ENCODE measurements around the gene SMC3.
"Not testable (repeated sequence)": the region's sequence is repeated elsewhere in the genome, so short reads cannot be mapped to it uniquely, and the experiment has no call there.

SMC3 gene

DNA sequence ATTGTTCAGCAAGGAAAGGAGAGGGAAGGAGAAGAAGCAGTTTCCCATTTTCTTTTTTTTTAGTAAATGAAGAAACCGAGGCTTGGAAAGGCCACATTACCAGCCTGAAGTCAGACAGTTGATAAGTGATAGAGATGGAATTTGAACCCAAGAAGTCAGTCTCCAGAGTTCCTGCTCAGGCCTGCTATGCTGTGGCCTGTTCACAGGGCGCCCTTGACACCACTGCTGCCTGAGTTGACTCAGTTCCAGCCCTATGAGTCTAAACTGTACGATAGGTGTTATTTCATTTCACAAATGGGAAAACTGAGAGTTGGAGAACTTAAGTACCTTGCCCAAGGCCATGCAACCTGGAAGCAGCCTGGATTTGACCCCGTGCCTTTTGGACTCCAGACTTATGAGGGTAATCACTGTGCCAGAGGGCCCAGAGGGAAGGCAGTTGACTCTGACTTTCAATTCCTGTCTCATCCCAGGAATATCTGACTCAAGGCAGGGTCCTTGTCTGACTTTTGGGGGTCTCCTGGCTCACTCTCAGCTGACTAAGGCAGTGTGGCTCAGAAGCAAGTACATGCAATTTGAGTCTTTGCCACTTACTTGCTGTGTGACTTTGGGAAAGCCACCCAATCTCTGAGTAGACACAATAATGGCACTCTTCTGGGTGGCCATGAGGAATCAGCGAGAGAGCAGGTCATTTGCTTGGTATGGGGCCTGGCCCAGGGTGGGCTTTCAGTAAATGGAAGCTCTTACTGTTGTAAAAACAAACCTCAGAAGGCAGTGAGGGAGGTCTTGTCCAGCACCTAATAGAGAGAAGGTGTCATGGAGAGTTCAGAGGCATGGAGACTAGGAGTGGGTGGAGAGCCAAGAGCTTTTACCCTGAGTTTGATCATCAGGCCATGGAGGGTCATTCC, 58.7 kb downstream of the SMC3 start:
- DNase-seq (ENCODE audit: low read depth): no peak

DNA sequence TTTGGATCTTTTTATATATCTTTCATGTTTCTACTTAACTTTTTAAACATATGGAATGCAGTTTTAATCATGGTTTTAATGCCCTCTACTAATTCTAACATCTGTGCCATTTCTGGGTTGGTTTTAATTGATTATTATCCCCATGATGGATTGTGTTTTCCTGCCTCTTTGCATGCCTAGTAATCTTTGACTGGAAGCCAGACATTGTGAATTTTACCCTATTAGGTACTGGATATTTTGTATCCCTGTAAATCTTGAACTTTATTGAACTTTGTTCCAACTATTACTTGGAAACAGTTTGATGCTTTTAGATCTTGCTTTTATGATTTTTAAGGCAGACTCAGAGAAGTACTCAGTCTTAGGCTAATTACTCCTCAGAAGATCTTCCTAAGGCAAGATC, 60.7 kb downstream of the SMC3 start:
- DNase-seq (ENCODE audit: low read depth): no peak

DNA sequence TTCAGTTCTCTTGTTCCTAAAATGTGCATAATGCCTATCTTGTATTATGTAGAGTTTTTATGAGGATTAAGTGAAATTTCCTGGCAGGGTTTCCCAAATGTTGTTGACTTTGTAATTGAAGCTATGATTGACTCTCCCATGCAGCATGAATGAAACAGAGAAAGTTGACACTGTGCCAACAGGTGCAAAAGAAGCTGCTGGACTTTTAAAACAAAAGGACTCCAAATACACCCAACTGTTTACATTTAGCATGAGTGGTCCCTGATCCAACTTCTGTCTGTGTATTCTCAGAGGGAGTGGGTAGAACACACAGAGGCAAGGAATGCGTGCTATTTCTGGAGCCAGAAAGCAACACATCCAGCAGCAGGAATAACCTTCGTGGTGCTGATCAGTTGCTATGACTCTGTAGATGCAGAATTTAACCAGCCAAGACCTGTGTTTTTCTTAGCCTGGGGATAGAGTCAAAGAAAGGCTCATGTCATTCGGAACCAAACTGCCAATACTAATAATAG, 62.2 kb downstream of the SMC3 start:
- DNase-seq (ENCODE audit: low read depth): no peak

DNA sequence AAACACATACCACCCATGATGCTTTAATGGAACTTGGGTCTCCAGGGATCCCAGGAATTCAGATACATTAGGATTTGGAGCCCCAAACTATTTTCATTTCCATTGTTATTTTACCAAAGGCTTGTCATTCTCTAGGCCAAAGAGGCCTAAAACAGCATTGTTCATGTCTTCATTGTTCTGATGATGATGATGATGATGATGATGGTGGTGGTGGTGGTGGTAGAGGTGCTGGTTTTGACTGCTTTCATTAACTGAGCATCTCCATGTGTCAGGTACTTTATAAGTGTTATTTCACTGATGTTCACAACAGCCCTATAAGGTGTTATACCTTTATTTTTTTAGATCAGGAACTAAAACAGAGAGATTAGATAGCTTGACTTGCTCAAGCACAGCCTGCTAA, 64.4 kb downstream of the SMC3 start:
- DNase-seq (ENCODE audit: low read depth): no peak

DNA sequence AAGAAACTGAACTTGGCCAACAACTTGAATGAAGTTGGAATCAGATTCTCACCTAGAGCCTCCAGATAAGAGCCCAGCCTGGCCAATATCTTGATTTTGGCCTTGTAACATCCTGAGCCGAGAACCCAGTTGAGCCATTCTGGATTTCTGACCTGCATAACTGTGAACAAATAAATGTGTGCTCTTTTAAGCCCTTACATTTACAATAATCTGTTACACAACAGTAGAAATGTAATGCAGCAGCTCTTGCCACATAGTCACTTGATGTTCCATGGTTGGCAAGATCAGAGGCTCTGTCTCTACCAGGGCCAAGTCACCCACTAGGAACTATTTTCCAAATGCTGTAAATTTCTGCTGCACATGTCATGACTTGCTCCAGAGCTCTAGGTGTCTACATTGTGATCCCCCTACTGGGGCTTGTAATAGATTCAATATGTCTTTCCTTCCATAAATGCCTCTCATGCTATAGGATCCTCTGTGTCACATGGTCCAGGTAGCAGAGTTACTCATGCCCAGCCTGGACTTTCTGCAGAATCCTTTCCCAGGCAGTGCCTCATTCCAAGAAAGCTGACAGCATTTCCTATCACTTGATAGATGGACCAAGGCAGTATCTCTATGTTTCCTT, 65.2 kb downstream of the SMC3 start:
- no peak for DNase-seq (ENCODE audit: low read depth)

DNA sequence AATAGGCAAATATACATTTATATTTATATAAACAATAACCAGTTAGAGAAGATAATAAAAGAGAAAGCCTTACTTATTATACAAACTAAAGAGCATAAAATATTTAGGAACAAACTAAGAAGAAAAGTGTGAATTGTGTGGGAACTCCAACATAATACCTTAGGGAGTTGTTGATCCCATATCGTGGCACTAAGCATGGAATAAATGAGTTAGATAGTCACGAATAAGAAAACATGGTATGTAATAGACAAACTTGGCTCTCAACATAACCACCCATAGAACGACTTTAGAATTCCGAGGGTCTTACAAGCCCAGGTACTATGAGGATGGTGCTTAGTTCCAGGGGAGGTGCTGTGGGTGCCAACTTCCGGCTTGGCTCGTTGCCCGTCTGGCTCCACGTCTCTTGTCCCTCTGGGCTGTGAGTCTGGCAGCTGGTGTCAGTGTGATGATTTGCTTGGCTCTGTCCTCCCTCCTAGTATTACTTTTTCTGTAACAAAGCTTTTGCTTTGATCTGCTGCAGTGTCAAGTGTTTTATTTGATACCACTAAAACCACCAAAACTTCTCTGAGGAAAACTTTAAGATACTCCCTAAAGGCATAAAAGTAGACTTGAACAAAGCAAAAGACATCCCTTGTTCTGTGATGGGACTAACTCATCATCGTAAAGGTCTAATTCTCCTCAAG, 67.2 kb downstream of the SMC3 start:
- no peak for DNase-seq (ENCODE audit: low read depth)

DNA sequence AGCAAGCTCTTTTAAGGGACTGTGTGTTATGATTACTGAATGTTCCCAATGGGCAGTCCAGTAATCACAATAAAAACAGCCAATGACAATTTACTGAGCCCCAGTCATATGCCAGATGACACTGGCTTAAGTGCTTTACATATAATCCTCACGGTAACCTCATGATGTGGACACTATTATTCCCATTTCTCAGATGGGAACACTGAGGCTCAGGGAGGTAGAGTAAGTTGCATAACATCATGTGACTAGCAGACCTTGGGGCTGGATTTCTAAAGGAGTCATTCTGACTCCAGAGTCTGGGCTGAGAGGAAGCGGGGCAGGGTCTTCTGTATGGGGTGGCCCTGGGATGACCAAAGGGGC, 69.1 kb downstream of the SMC3 start:
- no peak for DNase-seq (ENCODE audit: low read depth)

DNA sequence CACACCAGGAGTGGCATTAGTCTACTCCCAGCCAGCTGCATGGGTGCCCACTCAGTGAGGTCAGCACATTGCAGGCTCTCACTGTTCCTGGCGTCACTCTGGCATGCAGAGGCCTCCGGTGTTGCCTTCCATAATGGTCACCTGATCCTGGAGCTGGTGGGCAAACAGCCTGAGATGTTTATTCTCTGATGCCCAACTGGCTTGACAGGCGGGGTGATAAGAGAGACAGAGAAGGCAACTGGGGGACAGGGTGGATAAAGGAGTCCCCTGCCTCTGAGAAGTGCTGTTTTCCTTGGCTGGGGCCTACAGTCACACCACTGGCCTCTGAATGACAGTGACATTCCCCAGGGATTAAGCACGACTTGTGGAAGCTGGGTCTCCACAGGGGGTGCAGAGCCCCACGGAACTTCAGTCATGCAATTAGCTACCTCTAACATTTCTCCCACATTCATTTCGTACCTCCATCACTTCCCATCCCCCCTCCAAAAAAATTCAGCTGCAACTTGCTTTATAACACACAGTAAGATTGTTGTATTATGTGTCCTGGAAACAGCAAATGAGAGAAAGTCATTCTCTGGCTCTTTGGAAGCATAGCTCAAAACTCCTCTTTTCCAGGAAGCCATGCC, 69.5 kb downstream of the SMC3 start:
- no peak for DNase-seq (ENCODE audit: low read depth)

DNA sequence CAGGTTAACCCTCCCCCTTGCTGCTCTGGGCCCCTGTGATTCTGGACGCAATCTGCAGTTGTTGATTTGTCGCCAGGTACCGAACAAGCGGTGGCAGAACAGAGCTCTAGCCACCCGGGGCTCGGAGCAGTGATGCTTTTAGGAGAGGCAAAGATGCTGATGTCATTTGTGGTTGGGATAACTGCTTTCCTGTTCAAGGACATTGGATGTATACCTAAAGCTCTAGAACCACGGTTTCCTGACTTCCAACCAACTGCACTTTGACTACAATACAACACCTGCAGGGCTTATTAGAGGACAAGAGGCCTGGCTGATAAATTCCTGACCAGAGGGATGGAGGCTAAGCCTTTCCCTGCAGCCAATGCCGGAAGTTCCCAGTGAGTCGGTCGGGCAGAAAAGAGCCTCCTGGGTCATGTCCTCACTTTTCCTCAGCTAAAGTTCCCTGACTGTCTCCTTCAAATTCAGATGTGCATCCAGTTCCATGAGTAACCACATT, 70.1 kb downstream of the SMC3 start:
- no peak for DNase-seq (ENCODE audit: low read depth)

DNA sequence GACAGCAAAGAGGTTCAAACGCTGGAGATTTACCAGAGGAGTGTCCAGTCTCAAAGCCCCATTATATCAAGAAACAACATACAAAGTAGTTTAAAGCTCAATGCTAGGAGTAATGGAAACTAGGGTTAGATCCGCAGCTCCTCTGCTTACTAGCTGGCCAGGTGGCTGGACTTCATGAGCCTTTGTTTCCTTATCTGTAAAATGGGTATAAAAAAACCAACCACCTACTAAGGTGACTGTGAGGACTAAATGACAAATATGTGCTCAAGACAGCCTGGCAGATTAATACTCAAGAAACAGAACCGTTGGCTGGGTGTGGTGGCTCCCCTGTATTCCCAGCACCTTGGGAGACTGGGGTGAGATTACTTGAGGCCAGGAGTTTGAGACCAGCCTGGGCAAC, 70.8 kb downstream of the SMC3 start:
- DNase-seq (ENCODE audit: low read depth): no peak

DNA sequence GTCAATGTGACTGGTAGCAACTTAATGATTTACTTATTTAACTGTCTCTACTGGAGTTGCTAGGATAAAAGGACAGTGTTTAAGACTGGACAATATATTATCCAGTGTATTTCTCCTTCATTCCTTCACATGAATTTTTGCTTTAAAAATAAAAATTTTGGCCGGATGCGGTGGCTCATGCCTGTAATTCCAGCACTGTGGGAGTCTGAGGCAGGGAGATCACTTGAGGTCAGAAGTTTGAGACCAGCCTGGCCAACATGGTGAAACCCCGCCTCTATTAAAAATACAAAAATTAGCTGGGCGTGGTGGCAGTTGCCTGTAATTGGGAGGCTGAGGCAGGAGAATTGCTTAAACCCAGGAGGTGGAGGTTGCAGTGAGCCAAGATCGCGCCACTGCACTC, 71.6 kb downstream of the SMC3 start:
- not testable (repeated sequence) for DNase-seq (ENCODE audit: low read depth)

DNA sequence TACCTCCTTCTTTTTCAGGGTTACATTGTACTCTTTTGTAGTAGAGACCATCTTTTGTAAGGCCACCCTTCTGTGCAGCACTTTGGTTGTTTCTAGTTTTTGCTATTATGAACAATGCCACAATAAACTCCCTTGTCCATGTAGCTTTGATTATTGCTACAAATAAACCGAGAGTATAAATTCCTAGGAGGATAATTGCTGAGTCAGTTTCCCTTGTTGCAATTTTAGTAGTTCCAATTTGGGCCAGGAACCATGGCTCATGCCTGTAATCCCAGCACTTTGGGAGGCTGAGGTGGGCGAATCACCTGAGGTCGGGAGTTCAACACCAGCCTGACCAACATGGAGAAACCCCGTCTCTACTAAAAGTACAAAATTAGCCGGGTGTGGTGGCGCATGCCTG, 72.4 kb downstream of the SMC3 start:
- not testable (repeated sequence) for DNase-seq (ENCODE audit: low read depth)

DNA sequence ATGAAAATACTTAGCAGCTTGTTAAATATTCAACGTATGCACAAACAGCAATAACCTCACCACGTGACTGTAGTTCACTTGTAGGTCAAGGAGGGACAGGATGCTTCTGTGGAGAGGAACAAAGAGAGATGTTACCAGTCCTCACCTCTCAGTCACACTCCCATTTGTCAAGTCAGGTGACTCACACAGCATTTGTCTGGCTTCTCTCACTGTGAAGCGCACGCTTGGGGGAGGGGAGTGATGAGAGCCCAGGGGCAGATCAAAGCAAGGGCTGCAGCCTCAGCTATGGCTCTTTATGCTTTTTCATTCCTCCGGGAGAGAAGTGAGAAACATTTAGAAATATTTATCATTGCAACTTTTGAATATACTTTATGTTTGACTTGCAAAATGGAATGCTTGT, 73.8 kb downstream of the SMC3 start:
- DNase-seq (ENCODE audit: low read depth): peak; percentile 21

DNA sequence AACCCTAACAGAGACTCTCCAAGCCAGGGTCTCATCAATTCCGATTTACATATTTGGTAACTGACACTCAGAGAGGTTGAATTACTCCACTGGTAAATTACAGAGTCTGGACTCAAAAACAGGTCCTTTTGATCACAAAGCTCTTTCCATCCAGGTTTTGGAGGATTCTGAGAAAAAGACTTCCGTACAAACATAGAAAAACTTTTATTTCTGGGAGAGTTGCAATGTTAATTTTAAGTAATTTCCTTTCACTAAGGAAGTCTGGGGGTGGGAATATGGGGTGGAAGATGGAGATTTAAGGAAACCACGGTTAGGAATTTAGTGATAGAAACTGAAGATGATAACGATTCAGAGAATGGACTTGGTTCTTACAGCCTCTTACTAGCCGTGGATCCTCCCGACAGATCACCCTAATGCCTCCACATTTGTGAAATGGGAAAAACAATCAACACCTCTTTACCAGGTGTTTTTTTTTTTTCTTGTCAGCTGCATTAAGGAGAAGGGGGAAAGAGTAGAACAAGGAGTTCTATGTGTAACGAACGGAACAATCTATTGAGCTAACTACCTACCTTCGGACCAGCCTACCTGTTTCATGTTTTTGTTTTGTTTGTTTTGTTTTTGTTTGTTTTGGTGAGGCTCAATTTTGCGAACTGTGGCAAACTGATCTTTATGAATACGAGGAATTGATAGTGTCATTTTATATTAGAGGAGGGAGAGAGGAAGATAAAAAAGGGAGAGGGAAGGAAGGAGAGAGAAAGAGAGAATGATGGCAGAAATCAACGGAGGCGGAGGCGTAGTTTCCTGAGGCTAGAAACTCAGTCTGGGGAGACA, 74.9 kb downstream of the SMC3 start:
- DNase-seq (ENCODE audit: low read depth): no peak

DNA sequence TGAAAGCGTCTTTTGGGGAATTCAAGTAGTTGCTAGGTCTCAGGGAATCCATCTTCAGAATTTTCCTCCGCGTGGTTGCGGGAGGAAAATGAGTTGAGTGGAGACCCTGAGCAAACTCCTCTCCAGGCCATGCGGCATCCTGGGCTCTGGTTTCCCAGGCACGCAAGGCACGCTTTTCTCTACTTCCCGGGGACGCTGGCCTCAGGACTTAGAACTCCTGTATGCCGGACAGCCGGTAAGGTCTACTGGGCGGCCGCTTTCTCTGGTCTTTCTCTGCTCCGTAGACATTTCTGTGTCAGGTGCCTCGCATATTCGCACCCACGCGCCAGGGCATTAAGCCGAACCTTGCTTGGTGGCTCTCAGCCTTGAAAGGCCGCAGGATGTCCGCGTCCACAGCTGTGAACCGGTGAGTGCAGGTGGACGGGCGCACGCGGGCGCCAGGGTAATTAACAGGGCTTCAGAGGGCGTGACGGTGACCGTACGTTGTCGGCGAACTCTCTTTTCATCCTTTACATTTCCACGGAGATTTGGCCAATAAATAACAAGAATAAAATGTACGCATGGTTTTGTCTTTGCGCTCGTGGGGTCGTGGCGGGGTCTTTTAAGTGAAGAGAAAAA, 75.6 kb downstream of the SMC3 start:
- no peak for DNase-seq (ENCODE audit: low read depth)

DNA sequence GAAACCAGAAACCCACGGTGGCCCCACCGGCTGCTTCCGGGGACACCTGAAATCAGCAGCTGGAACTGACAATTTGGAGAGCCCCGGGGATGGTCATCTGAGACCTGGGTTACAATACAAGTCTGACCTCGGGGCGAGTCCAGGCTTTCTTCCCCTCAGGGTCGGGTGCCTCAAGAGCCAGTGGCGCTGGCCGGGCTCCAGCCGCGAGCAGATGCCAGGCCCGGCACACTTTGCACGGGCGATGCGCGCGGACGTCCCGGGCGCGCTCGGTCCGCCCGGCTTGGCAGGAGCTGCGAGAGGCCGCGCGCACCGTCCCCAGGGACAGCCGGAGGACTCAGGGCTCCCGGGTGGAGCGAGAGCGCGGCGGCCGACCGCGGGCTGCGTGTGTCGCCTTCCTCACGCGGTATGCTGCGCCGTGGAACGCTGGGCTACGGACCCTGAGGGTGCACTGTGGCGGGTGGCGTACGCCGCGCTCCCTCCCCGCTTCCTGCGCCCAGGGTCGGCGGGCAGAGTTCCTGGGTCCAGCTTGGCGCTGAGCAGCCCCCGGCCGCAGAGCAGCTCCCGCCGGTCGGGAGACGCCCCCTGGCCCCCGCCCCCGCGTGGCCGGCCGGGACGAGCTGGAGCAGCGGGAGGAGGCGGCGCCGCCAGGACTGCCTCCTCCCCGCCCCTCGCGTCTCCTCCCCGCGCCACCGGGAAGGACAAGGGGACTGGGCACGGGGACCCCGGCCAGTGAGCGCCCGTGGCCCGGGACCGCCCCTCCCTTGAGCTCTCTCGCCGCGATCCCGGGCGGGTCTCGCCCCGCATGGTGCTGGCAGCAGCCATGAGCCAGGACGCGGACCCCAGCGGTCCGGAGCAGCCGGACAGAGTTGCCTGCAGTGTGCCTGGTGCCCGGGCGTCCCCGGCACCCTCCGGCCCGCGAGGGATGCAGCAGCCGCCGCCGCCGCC, 76.4 kb downstream of the SMC3 start, which contains the start of gene RBM20:
TSS of gene RBM20 (plus strand) at position 684 of the 945 bp plus-strand sequence. CDS start at position 803, 119 bp downstream.
- no peak for DNase-seq (ENCODE audit: low read depth)

DNA sequence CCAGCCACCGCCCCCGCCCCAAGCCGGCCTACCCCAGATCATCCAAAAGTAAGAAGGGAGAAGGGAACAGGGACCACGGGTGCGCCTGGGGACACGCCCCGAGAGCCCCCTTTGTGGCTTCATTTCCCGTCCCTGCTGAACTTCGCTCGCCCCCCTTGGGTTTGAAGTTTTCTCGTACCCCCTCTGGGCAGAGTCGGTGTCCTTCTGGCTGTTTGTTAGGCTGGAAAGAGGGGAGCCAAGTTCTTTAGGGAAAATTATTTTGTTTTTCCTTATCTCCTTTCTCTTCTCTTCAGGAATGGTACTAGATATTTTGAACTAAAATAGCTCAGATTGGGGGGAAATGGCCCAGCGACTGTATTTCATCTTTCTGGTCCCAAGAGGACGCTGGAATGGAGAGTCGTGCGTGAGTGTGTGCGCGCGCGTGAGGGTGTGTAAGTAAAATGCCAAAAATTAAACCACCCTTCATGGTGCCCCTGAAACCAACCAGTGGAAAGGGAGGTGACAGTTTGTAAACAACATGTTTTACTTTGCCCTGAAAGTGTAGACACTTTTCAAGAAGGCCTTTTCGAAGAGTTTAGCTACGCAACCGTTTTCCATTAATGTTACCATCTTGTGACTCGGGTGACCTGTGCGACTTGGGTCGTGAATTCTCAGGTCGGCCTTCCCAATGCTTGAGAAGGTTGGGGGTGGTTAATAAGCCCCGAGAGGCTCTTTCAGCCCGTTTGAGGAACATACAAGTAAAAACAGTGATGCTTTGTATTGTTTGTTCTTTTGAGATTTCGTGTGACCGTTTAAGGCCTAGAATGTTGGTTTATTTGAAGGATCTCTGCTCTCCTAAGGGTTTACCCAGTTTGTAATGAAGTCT, 77.3 kb downstream of the SMC3 start:
- DNase-seq (ENCODE audit: low read depth): no peak

DNA sequence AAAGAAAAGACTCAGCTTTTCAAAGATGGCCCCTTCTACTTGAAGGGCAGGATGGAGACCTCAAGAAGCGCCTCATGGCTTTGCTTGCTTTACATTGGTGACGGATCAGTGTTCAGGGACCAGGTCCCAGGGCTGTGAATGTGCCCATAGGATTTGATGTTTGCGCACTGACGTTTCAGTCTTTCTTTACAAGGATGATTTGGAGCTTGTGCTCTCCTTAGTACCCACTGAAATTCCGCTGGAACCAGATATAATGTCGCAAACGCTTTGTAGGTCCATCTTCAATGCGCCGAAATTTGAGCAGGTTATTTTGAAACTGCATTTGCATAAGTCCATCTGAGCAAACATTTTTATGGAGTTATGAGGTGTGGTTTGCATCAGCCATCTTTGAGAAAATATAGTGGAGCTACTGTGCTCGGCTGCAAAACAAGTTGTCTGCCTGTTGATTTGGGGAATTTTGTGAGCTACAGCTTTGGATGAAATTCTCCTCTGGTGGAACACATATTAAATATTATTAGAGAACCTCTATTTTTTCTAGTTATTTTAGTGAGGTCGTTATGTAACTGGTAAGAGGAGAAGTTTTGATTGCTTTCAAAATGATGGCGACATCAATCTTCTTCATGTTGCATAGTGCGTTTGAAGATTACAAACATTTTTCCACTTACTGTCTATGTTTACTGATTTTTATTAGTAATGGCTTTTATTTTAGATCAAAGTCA, 79.1 kb downstream of the SMC3 start:
- DNase-seq (ENCODE audit: low read depth): no peak
